ENCODE data around the gene CTBS. TPM values are rescaled to one million over a fixed set of nuclear protein-coding genes. Genes with fewer than 3 reads are reported as not detected.

CTBS gene
- total and polyA plus RNA-seq, 2 of the 8 experiments (the other 6 are each of a cell fraction or from before 2014, with no cell fraction given), result 3.3 to 4.1 TPM

DNA sequence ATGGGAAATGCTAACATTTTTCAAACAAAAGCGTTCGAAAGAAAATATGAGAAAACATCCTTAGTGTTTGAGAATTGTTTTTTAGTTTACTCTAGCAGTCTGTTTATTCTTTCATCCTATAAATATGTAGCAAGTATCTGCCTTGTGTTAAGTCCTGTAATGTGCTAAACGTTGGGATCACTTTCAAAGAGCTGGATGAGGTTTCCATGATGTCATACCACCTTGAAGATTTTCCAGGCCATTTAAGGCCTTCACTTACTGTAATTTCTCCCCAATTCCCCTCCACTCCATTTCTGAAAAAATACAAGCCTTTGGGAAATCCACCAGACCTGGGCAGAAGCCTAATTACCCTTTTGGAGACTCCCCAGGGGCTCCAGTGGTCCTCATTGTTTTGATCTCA is 24.2 kb upstream of the CTBS start (continued):
- TF ChIP-seq, protein P1, sequence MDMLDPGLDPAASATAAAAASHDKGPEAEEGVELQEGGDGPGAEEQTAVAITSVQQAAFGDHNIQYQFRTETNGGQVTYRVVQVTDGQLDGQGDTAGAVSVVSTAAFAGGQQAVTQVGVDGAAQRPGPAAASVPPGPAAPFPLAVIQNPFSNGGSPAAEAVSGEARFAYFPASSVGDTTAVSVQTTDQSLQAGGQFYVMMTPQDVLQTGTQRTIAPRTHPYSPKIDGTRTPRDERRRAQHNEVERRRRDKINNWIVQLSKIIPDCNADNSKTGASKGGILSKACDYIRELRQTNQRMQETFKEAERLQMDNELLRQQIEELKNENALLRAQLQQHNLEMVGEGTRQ (IDR thresholded peaks at IDR 0.05; ENCODE audit: low read length), result no peak
- TF ChIP-seq GTF2F1 (IDR thresholded peaks at IDR 0.05; ENCODE audit: borderline replicate concordance, low read depth, low read length) (no peak), JUND (IDR thresholded peaks at IDR 0.05; ENCODE audit: low read length) (no peak), BCL11A (IDR thresholded peaks at IDR 0.05; ENCODE audit: low read depth in 2 of 2, low read length in 2 of 2) (no peak)
- TF ChIP-seq, protein P2, sequence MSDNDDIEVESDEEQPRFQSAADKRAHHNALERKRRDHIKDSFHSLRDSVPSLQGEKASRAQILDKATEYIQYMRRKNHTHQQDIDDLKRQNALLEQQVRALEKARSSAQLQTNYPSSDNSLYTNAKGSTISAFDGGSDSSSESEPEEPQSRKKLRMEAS (IDR thresholded peaks at IDR 0.05), result no peak

Measured in H1 (cell line).